NCI-H2196 (cell line): ENCODE data around the gene DTYMK.
A peak's percentile ranks its signal among the peaks of the same experiment; 100 is the strongest.

Experiments
- DNase-seq: peaks from one replicate; lab custom pipeline; 2025; ENCODE audit not compliant: unreplicated experiment; lab: John Stamatoyannopoulos, UW

Gene DTYMK

DNA sequence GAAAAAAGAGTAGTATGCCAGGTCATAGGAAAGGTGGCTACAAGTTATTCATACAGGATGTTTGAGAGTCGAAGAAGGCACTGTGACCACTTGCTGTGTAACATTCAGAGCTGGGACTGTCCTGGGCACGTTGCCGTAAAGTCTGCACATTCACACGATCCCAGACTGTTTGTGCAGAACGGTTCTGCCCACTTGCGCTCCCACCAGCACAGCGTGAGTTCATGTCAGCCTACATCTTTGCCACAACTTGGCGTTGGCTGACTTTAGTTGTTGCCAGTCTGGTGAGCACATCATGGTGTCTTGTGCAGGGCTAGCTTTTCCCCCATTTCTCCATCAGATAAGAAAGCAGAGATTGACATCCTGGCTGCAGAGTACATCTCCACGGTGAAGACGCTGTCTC, 22.3 kb upstream of the DTYMK start:
- DNase-seq = no peak

- no peak for DNase-seq
These were observed 19.9 kb upstream of the DTYMK start for GRCh38 chr2:241706537-241706936.

DNA sequence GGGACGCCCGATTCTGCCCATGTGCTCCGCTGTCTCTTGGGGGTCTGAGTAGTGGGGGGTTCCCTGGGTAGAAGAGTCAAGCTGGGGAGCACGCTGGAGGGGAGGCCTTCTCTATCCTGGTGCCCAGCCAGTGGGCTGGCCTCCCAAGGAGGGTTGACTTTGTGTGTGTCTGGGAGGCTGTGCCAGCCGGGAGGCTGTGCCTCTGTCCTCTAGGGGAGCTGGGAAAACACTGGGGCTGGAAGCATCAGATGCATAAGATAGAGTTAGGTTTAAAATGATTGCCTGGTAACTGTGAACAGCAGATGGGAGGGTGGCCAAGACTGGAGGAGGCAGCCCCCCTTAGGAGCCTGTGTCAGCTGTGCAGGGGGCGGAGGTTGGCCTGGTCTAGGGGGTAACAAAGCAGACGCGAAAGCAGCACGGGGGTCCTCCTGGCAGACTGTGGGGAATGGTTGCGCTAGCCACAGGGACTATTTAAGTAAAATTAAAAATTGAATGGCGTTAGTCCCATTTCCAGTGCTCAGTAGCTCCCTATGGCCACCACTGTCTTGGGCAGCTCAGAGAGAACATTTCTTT, 16.5 kb upstream of the DTYMK start:
- DNase-seq = no peak

DNA sequence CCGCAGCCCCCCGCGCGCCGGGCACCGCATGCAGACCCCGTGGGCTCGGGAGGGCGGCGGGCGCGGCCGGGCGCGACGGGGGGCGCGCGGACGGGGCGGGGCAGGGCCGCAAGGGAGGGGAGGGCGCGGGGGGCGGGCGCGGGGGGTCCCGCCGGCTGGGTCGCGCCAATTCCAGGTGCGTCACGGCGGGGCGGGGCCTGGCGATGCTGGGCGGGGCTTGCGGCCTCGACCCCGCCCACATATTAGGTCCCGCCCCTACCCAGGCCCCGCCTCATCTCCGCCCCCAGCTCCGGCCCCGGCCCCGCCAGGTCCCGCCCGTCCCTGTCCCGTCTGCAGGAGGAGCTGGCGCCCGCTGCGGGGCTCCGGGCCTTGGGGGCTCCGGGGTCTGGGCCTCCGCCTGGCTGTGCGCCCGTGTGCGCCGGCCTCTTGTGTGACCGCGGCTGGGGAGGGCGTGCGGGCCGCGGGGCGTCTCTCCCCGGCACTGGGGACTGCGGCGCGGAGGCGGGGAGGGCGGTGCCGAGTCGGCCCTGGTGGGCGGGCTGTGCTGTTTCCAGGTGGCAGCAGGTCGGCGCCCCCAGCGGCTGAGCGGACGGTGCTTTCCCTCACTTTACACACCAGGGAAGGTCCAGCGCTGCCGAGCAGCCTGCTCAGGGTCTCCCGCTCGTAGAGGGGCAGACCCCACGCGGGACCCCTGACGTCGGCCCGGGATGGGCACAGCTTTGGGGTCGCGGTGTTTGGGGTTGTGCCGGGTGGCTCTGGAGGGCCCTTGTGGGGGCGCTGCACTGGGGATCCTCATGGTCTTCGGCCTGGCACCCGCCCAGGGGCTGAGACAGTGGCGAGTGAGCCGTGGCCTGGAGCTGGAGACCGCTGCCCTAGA, 15.8 kb upstream of the DTYMK start:
- DNase-seq = peak; percentile 81

DNA sequence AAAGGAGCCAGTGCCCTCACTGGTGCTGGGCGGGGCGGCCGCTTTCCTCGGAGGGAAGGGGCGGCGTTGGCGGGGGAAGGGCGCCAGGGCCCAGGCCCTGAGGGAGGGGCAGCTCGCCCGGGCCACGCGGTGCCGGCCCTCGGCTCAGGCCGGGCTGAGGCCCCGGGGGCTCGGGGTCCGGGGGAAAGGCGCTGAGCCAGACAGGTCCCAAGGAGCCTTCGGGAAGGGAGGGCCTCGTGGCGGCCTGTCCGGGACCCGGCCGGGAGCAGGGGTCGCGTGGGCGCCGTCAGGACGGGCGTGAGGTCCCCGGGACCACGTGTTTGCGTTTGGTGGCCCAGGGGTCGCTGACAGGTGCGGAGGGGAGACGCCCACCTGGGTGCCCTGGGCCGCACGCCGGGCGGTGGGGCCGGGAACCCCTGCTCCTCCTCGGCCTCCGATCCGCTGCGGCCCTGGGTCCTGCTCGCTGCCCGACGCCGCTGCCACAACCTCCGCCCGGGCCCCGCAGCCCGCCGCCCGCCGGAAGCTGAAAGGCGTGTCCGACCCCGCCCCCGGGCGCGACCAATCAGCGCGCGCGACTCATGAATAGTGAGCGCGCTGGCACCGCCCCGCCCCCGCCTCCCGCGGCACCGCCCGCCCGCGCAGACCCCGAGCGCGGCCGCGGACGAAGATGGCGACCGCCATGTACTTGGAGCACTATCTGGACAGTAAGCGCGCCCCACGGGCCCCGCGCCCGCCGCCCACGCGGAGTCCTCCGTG, 15.0 kb upstream of the DTYMK start, which contains the start of gene ING5:
Gene ING5 (plus strand): TSS at position 641 of the 756 bp plus-strand sequence. CDS start 27 bp downstream, at position 668.
- DNase-seq = peak; percentile 94

DNA sequence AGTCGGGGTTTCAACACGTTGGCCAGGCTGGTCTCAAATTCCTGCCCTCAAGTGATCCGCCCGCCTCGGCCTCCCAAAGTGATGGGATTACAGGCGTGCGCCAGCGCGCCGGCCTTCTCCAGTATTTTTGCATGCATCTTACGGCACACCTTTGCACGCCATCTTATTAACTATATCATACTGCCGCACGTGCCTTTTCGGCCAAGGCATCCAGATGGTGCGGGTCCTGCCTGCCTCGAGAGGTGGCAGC, 14.5 kb upstream of the DTYMK start:
- no peak for DNase-seq

DNA sequence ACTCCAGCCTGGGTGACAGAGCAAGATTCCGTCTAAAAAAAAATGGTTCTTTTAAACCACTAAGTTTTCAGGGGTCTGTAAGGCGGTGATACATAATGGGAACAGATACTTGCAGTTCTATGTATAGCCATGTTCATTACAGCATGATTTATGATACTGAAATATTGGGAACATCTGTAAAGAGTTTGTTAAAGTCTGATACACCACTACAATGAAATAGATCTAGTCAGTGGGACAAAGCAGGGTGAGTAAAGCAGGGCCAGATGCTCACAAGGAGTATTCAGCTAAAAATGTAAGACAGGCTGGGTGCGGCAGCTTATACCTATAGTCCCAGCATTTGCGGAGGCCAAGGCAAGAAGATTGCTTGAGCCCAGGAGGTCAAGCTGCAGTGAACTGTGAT, 9.0 kb upstream of the DTYMK start:
- no peak for DNase-seq

DNA sequence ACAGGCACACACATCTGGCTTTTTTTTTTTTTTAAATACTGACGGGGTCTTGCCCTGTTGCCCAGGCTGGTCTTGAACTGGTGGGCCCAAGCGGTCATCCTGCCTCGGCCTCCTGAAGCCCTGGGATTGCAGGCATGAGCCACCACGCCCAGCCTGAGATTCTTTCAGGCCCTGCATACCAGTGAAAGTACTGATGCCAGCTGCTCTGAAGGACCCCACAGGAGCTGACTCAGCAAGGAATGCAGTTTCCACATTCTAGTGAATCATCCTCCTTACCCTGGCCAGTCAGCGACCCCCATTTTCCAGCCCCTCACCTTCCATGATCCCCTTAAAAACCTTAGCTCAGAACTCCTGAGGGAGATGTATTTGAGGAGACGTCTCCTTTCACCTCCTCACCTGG, 5.8 kb upstream of the DTYMK start:
- DNase-seq = no peak

- DNase-seq = no peak
These were observed 3.6 kb upstream of the DTYMK start for GRCh38 chr2:241690202-241690717.

DNA sequence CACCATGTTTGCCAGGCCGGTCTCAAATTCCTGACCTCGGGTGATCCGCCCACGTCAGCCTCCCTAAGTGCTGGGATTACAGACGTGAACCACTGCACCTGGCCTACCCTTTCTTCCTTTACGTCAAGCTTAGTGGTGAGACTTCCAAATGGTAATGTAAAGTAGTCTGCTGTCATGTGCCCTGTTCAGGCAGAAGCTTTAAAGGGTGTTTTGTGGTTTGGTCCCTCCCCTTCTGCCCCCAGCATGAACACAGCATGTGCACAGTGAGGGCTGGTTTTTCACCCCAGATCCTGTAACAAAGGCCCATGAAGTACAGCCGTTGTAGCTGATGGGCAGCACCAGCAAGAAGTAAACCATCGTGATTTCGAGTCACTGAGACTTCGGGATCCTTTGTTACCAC, 2.7 kb upstream of the DTYMK start:
- DNase-seq = no peak

DNA sequence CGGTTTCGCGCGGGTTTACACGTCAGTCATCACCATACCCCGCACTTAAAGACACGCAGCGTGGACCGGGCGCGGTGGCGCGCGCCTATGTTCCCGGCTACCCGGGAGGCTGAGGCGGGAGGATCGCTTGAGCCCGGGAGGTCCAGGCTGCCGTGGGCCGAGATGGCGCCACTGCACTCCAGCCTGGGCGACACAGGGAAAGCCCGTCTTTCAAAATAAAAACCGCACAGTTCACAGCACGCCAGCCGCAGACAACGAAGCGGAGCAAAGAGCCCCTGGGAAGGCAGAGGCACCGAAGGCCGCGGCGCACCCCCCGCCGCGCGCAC, 328 bp downstream of the DTYMK start:
- DNase-seq = no peak

DNA sequence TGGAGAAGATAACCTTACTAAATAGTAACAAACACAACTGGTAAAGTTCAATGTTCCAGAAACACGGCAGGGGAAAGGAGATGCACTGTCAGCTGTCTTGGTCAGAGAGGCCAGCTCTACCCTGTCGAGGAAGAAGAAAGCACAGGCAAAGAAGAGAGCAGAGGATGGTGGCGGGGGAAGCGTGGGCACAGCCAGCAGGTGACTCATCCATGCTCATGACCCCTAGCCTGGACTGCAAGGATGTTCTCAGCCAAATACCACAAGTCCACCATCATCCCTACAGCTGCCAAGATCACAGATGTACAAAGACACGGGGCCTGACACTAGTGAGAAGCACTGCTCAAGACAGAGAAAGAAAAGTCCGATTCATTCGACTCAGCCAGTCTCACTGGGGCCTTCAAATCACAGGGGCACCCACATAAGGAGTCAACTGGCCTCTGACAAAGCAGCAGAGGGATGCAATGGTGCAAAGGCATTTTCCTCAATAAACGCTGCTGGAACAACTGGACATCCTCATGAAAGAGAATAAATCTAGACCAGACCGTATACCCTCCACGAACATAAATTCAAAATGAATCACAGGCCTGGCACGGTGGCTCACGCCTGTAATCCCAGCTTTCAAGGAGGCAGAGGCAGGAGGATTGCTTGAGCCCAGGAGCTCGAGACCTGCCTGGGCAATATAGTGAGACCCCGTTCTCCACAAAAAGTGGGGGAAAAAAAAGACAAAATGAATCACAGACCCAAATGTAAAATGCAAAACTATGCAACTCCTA, 5.6 kb downstream of the DTYMK start:
- DNase-seq = no peak

GRCh38 chr2:241680044-241680443, 6.6 kb downstream of the DTYMK start:
- no peak for DNase-seq

DNA sequence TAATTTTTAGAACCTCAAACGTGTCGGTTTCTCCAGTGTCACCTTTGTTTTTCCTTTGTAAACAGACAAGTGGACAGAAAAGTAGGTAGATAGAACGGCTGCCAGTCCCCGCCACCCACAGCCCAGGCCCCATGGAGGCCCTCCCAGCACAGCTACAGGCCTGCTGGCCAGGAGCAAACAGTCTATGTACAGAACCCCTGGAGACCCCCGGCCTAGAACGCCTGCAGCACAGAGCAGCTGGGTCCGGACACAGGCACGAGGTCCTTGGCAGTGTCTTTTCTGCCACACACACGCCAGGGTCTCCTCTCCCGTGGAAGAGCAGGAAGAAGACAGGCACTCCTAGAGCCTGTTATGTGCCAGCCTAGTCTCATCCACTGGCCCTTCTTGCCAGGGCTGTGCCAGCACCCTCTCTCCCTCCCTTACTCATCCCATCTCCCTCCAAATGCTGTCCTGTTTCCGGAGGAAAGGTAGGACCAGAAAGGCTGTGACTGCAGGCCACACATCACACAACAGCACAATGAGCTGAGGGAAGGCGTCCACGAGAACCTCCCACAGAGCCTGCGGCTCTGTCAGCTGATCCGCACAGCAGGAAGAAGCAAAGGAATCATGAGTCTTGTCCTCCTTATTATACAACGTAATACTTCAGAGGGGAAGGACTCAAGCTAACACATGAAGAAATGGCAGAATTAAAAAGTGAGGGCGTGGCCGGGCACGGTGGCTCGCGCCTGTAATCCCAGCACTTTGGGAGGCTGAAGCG, 7.7 kb downstream of the DTYMK start:
- no peak for DNase-seq

- no peak for DNase-seq
These were observed 8.3 kb downstream of the DTYMK start for GRCh38 chr2:241678307-241678706.

- DNase-seq = no peak
These were observed 9.2 kb downstream of the DTYMK start for GRCh38 chr2:241677392-241677791.

DNA sequence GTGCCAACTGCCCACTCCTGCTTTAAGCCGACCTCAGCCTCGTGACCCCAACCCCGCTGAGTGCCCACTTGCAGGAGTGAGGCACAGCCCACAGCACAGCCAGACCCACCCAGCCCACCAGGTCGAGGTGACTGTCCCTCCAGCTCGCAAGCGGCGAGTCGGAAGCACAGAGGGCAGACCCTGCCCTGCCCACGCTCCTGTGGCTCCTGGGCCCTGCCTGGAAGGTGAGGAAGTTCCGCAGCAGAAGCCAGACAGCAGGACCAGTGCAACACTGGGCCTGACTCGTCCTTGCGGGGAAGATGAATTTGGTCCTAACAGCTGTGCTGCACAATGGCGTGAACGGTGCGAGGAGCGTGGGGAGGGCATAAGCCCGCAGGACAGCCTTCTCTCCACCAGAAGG, 9.9 kb downstream of the DTYMK start:
- no peak for DNase-seq

DNA sequence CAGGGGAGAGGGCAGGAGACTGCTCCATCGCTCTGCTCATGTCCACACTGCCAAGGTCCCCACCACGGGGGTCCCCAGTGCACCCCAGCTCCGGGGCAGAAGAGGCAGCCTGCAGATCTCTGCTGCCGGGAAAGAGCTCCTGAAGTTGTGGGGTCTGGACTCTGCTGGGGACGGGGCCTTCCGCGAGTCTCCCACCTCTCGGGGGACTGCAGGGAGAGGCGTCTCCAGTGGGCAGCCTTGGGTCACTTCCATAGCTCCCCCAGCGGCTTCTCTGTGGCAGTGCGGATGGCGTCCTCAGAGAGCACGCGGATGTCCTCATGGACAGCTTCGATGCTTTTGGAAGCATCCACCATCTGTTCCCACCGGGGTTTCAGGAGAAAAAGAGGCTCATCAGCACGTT, 10.7 kb downstream of the DTYMK start:
- DNase-seq = no peak

GRCh38 chr2:241673797-241674725, 12.6 kb downstream of the DTYMK start:
- DNase-seq = no peak
